K562 (cell line): ENCODE data around the gene BTNL8. TPM values are rescaled to one million over a fixed set of nuclear protein-coding genes. Genes with fewer than 3 reads are reported as not detected.
A peak's percentile ranks its signal among the peaks of the same experiment; 100 is the strongest.

Source experiments
- DIDO1 ChIP-seq: fragments of 450-650 bp; IDR thresholded peaks from 2 replicates; pipeline ENCODE4 v1.6.1; 2016; ENCODE audit warnings: low read depth, missing biosample characterization, missing genetic modification characterization
- MECOM ChIP-seq: fragments of 250-450 bp; sonication (Bioruptor Pico); IDR thresholded peaks from 2 replicates; pipeline ENCODE4 v1.8.0; 2022; ENCODE audit warnings: inconsistent platforms
- MTA2 ChIP-seq: fragments of 450-650 bp; IDR thresholded peaks from 2 replicates; pipeline ENCODE4 v1.6.1; 2016; ENCODE audit warnings: low read depth
- NCOR1 ChIP-seq: fragments of 450-650 bp; IDR thresholded peaks from 2 replicates; pipeline ENCODE4 v1.6.1; 2016; ENCODE audit warnings: mild to moderate bottlenecking, moderate library complexity
- POLR2A ChIP-seq: fragments of 450-650 bp; conservative IDR thresholded peaks from 2 replicates; pipeline ENCODE4 v1.6.1; 2016
- POLR2G ChIP-seq: fragments of 200-400 bp; formaldehyde crosslinking; IDR thresholded peaks from 2 replicates; pipeline ENCODE4 v1.6.1; 2017; ENCODE audit warnings: low read depth, mild to moderate bottlenecking, antibody characterized with exemption, low read length, moderate library complexity
- TAF7 ChIP-seq: fragments of 450-650 bp; IDR thresholded peaks from 2 replicates; pipeline ENCODE4 v1.6.1; 2016; ENCODE audit warnings: missing genetic modification characterization, missing compliant biosample characterization
- ZNF165 ChIP-seq: fragments of 250-450 bp; sonication (Bioruptor Pico); IDR thresholded peaks from 2 replicates; pipeline ENCODE4 v1.4.0; 2020; ENCODE audit warnings: borderline replicate concordance
- ZNF280B ChIP-seq: fragments of 250-450 bp; sonication (Bioruptor Pico); IDR thresholded peaks from 2 replicates; pipeline ENCODE4 v1.5.1; 2021; ENCODE audit warnings: mild to moderate bottlenecking
- ZNF668 ChIP-seq: fragments of 250-450 bp; sonication (Bioruptor Pico); IDR thresholded peaks from 2 replicates; pipeline ENCODE4 v1.8.0; 2022; ENCODE audit warnings: mild to moderate bottlenecking, inconsistent platforms
- polyA plus RNA-seq, 8 experiments: library from polyadenylated mRNA; depleted of rRNA in 4 of 8; stranded (reverse) in 5 of 8; unstranded in 3 of 8; fragments of >200 nt; fragmentation: Nextera tagmentation in 2 of 8; fragmentation: Illumina TruSeq in 1 of 8; extraction: Ambion mirVana in 2 of 8; extraction: Trizol in 1 of 8; gene quantifications; 2 replicates each; pipeline versions ENCODE4 v1.2.1 to v1.2.3, GENCODE V29; 2011 to 2014; ENCODE audit warnings: inconsistent platforms in 1 of 8, missing spikeins in 1 of 8
- total RNA-seq, 7 experiments: library from RNA; depleted of rRNA in 6 of 7; stranded (reverse); fragments of >200 nt in 6 of 7; fragmentation: Illumina TruSeq in 2 of 7; extraction: Trizol in 2 of 7; gene quantifications; 2 replicates each; pipeline versions ENCODE4 v1.2.1 to v1.2.3, GENCODE V29; 2011 to 2021; ENCODE audit warnings: low replicate concordance in 1 of 7
- TF ChIP-seq, protein P1 (sequence below): sonication (generic); formaldehyde crosslinking; IDR thresholded peaks from 2 replicates; pipeline ENCODE4 v1.8.0; 2022; ENCODE audit warnings: mild to moderate bottlenecking, missing genetic modification reagents, borderline replicate concordance
- TF ChIP-seq, protein P2 (sequence below), 2 experiments: fragments of 450-650 bp in 1 of 2; sonication (generic) in 1 of 2; formaldehyde crosslinking in 1 of 2; IDR thresholded peaks in 1 of 2; conservative IDR thresholded peaks in 1 of 2; 2 replicates each; pipeline versions ENCODE4 v1.6.1 to v1.8.1; 2016 to 2023; ENCODE audit warnings: mild to moderate bottlenecking in 2 of 2, moderate library complexity in 2 of 2, inconsistent platforms in 1 of 2, missing genetic modification reagents in 1 of 2

The BTNL8 gene
- total and polyA plus RNA-seq, 9 of the 15 experiments (the other 6 are each of a cell fraction or from before 2014, with no cell fraction given): 0.04 to 0.18 (median 0.07) TPM; not detected in 6

GRCh38 chr5:180860887-180861822, 37.8 kb upstream of the BTNL8 start, which contains the start of gene ZFP62 (continued):
- peak; percentile 92 for TF ChIP-seq POLR2G
- TF ChIP-seq ZNF165 (CRISPR knock-in tag): no peak
- no peak for TF ChIP-seq ZNF668 (CRISPR knock-in tag)
- TF ChIP-seq NCOR1: peak; percentile 59
- TF ChIP-seq, protein P1, sequence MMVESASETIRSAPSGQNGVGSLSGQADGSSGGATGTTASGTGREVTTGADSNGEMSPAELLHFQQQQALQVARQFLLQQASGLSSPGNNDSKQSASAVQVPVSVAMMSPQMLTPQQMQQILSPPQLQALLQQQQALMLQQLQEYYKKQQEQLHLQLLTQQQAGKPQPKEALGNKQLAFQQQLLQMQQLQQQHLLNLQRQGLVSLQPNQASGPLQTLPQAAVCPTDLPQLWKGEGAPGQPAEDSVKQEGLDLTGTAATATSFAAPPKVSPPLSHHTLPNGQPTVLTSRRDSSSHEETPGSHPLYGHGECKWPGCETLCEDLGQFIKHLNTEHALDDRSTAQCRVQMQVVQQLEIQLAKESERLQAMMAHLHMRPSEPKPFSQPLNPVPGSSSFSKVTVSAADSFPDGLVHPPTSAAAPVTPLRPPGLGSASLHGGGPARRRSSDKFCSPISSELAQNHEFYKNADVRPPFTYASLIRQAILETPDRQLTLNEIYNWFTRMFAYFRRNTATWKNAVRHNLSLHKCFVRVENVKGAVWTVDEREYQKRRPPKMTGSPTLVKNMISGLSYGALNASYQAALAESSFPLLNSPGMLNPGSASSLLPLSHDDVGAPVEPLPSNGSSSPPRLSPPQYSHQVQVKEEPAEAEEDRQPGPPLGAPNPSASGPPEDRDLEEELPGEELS (CRISPR knock-in tag): peak; percentile 86; the same call in 1 of the 2 replicates
- no peak for TF ChIP-seq MECOM (CRISPR knock-in tag)
- TF ChIP-seq, protein P2, sequence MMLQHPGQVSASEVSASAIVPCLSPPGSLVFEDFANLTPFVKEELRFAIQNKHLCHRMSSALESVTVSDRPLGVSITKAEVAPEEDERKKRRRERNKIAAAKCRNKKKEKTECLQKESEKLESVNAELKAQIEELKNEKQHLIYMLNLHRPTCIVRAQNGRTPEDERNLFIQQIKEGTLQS (IDR thresholded peaks at IDR 0.05): no peak
- TF ChIP-seq, protein P2 (CRISPR knock-in tag; conservative IDR thresholded peaks at IDR 0.05): 0 out of 2 replicates have a peak, but pooled peaks have one; percentile 4
- peak; percentile 40; the same call in 1 of the 2 replicates for TF ChIP-seq TAF7 (tag)
- no peak for TF ChIP-seq MTA2
- peak; percentile 81 for TF ChIP-seq POLR2A
- no peak for TF ChIP-seq ZNF280B (CRISPR knock-in tag)
- no peak for TF ChIP-seq DIDO1
